Measurements from ENCODE around the gene IQSEC3.

The IQSEC3 gene

DNA sequence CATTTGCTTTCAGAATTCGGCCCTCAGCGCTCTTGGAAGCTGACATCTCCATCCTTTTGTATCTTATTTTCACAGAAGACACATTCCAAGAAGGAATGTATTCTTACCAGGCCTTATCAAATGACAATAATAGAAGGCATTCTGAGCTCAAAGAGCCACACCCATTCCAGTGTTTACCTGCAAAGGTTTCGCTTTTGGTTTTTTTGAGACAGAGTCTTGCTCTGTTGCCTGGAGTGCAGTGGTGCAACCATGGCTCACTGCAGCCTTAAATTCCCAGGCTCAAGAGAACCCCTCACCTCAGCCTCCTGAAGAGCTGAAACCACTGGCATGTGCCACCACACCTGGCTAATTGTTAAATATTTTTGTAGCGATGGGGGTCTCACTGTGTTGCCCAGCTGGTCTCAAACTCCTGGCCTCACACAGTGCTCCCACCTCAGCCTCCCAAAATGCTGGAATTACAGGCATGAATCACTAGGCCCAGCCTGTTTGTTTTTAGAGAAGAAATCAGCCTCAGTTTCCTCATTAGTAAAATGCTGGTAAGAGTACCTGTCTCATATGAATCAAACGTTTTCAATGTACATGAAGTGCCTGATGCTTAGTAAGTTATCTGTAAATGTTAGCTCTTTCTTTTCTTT is 78.2 kb downstream of the IQSEC3 start:
- DNase-seq, result no peak

DNA sequence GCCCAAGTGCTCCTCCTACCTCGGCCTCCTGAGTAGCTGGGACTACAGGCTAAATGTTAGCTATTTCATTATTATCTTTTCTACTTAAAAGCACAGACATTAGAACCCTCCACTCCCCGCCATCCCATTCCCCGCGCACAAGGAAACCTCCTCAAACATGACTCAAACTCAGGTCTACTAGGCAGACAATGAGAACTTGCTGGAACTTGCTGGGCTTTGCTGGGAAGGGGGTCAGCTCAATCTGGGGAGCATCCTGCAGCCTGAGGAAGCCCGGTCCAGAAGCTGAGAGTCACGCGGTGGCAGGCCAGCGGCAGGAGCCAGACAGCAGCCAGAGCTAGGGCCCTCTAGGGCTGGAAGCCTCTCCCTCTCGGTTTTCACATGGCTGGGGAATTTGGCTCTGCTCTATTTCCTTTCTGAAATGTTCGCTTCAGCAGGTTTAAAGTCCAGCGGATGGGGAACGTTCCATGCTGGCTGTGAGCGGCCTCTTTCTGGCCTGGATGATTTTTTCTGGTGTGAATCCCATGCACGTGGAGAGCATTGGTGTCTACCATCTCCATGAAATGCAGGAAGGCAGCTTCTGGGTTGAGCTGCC is 78.9 kb downstream of the IQSEC3 start:
- DNase-seq, result no peak

DNA sequence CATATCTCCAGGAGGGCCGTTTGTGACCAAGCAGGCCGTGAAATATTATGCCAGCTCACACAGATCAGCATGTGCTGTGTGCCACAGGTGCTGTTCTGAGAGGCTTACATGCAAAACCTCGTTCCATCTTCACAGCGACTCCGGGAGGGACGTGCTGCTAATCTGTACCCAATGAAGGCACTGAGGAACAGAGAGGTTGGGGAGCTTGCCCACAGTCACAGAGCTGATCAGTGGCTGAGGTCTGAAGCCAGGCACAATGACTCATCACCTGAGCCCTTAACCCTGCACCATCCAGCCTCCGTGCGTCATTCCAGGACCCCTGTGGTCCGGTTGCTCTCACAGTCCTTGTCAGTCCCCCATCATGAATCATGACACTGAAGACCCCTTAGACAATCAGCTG is 80.7 kb downstream of the IQSEC3 start:
- no peak for DNase-seq

DNA sequence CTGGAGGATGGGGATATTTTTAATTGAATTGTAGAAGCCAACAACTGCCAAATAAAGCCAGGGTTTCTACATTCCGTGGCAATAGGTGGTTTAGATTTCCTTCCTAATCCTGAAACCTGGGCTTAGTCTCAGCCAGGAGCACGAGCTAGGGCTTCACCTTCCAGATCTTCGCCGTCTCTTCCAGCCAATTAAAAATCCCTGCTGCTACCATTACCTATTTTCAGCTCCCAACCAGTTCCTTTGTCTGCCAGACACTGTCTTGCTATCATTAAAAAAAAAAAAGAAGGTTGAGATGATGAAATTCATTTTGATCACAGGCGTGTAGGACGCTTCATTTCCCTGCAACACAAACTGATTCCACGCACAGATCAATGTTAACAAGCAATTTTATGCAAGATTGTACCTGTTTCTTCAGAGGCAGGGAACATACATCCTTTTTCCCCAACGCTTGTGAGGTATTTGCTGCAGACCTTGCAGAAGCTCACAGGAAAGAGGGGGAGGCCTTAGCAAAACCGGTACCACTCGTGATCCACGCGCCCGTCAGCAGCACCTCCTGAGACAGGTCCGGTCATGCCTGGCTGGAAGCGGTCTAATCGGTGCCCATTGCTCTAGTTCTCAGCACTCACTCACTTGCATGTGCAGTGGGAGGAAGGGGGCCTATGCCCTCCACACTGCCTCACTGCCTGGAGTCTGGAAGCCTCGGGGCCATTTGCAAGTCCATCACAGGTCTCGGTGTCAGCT is 82.3 kb downstream of the IQSEC3 start:
- DNase-seq, result no peak

DNA sequence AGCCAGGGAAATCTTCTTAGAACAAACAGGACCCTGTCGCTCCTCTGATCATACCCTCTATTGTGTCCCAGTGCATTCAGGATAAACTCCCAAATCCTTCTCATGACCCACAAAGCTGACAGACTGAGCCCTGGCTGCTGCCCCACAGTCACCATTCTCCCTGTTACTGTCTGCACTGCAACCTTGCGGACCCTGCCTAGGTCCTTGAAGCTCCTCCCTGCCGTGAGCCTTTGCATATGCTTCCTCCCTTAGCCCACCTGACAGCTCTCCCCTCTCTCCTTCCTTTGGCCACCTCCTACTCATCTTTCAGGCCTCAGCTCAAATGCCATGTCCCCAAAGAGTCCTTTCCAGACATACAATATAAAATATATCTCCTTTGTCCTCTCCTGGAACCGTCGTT is 85.0 kb downstream of the IQSEC3 start:
- DNase-seq, result no peak

DNA sequence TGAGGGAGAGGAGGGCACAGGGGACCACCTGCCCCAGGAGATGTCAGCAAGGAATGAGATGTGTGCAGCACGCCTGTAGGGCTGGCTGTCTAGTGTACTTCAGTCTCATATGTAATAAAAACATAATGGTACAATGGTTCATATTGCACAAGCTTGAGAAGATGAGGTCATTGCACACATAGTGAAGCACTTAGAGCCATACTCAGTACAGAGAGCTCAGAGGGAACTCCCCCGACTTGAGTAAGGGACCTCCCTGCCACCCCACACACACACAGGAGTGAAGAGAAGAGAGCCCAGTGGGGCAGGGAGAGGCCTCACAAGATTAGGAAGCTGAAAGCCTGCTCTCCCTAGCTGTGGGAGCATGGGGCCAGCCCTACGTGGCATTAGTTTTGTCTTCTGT is 85.9 kb downstream of the IQSEC3 start:
- DNase-seq, result no peak

DNA sequence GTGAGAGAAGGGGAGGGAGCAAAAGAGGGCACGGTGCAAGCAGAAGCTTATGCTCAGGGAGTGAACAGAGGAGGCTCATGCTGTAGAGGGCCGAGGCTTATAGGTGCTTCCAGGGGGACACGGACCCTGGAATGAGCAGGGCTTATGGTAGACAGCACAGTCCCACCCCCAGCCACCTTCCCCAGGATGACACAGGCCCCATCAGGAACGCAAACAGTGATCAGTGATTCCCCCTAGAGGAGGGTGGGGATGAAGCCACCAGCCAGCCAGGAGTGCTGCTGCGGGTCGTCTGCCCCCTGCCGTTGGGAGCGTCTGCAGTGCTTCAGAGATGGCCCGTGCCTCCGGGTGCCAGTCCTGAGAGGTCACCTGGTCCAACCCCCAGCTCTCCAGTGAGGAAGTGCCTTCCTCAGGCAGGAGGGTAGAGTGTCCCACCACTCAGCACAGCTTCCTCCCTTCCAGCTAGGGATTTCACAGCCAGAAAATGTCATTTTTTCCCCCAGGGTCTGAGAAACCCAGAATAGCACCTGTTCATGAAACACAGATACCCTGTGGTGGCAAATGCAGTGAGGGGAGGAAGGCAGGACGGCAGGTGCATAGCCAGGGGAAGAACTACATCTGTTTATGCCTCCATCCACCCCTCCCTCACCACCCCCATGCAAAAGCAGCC is 86.6 kb downstream of the IQSEC3 start:
- peak; percentile 12 for DNase-seq

DNA sequence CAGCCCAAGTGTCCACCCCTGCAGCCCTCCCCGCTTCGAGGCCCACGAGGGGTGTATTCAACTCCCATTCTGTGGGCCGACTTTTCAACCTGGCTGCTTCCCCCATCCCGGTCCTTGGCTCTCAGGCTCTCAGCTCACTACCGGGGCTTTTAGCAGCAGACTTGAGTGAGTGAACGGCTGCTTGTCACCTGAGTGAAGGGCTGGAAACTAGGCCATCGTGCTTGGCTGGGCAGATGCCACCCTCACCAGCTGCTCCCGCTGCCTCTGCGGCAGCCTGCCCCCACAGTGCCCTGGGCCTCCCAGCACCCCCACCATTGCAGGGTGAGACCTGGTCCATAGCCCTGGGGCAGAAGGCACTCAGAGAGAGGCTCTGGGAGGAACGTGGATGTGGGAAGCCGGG is 87.5 kb downstream of the IQSEC3 start:
- no peak for DNase-seq

DNA sequence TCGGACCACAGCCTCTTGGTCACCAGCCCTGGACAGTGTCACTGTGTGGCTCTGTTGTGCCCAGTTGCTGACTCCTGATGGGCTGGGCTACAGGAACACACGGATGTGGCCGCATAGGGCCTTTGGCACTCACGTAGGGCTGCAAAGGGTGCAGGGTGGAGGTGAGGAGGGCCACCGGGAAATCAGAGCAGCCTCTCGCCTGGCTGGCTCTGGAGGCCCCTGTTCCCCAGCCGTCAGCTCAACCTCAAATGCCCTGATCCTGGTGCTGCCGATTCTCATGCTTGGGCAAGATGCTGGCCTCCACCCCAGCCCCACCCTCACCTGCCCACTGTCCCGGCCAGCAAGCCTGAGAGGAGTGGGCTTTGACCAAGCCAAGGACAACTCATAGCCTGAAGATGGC is 88.4 kb downstream of the IQSEC3 start:
- DNase-seq, result no peak

DNA sequence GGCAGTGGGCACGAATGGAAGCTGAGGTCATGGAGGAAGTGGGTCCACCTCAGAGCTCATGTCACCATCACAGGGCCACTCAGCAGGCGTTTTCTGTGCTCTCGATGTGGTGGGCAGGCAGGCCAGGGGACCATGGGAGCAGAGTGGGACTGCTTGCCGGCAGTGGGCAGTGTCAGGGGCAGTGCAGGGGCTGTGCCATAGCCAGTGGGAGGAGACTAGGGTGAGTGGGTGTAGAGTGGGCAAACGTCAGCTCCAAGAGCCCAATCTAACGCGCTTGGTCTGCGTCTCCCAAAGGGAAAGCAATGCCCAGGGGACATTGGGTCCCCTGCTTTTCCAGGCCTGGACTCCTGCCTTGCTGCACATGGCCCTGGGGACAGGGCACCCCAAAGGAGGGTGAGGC is 89.1 kb downstream of the IQSEC3 start:
- no peak for DNase-seq

DNA sequence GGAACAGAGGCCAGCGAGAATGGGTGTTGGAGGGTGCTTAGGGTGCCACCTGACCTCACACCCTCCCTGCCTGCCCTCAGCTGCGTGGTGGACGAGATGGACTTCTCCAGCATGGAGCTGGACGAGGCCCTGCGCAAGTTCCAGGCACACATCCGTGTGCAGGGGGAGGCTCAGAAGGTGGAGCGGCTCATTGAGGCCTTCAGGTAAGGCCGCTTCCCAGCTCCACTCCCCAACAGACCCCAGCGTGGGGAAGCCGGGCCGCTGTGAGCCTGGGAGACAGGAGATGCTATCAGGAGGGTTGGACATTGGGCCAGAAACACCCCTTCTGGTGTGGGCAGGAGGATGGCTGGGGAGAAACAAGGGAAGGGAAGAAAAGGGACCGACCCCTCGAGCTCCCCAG is 90.4 kb downstream of the IQSEC3 start:
- no peak for DNase-seq

DNA sequence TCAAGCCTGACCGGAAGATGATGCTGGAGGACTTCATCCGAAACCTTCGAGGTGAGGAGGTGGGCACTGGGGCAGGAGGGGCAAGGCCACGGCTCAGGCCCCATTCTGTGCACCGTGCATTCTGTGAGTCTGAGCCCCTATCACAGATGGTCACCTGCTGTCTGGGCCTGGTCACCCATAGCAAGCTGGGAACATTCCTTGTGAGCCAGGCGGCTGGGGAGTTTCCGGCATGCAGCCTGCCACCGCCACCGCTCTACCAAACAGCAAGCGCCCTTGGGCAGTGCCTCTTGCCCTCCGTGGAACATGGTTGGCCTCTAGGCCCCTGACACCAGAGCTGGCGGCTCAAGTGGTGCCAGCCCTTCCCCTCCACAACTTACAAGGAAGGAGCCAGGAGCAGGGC is 91.1 kb downstream of the IQSEC3 start:
- DNase-seq, result no peak

DNA sequence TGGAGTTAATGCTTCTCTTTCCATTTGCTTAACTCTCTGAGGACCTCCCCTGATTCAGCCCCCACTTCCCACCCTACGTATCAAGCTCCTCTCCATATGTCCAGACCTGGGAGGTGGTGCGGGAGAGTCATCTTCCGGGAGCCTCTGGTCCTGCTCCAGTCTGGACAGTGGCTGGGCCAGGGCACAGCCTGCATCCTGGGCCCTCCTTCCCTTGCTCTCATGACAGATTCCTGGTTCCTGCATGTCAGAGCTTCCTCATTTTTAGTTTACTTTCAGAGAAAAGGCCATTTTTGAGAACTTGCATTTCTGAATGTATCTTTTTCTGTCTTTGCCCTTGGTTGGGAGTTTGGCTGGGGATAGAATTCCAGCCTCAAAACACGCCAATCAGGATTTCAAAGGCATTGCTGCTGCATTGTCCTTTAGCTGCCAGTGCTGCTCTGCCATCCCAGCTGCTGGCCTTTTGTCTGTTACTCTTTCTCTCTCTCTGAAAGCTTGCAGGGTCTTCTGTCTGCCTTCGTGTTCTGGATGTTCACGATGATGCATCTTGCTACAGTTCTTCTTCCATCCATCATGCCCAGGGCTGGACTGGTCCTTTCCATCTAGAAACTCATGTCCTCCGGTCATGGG is 92.7 kb downstream of the IQSEC3 start:
- DNase-seq, result no peak

DNA sequence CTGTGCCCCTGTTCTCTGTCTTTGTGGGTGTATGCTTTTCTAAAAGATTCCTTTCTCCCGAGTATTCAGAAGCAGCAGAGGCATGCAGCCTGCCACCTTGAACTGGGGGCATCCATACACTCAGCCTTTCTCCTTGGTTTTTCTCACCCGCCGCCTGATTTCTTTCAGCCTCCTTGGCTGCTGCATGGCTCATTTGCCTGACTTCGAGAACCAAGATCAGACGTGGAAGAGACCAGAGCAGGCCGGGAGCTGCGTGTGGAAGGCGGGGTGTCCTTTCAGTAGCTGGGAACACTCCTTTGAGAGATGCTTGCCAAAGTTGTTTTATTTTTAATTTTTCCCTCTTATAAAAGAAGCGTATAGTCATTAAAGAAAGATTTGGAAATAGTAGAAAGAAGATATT is 94.3 kb downstream of the IQSEC3 start:
- no peak for DNase-seq

DNA sequence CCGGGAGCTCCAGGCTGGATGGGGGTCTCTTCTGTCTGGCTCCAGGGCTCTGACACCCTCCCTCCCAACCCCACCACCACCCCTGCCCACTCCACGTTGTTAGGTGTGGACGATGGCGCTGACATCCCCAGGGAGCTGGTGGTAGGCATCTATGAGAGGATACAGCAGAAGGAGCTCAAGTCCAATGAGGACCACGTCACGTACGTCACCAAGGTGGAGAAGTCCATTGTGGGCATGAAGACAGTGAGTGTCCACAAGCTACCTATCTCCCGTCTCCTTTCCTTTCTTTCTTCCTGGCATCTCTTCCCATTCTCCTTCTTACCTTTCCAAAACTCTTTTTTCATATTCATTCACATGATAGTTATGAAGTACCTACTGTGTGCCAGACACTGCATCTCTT is 95.3 kb downstream of the IQSEC3 start:
- DNase-seq, result no peak

DNA sequence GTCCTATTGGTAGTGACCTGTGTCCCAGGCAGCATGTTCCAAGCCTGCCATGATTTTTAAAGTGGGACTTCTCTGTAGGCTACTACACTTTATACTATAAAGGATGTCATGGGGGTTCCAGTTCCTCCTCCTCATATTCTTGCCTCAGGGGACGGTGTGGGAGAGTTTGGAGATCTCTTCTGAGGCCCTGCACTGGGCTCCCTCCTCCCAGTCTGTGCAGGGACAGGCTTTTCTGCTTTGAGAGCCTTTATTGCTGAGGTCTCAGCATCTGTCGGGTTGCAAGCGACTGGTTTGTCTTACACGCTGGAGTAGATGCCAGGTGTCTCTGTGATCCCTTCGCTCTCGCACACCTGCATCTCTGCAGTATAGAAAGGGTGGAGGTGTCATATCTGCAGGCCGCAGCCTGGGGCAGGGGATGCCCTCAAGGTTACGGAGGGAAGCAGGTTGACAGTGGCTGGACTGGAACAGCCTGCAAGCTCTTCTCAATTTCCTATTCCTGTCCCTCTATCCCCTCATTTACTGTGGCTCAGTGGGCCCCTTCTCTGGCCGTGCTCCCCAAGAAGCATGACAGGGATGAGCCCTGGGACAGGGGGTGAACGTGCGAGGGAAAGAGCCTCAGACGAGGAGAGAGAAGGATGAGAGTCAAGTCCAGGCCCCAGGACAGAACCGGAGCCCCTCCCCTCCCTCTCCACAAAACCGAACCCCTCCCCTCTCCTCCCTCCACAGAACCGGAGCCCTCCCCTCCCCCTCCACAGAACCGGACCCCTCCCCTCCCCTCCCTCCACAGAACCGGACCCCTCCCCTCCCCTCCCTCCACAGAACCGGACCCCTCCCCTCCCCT is 96.1 kb downstream of the IQSEC3 start:
- DNase-seq, result no peak

DNA sequence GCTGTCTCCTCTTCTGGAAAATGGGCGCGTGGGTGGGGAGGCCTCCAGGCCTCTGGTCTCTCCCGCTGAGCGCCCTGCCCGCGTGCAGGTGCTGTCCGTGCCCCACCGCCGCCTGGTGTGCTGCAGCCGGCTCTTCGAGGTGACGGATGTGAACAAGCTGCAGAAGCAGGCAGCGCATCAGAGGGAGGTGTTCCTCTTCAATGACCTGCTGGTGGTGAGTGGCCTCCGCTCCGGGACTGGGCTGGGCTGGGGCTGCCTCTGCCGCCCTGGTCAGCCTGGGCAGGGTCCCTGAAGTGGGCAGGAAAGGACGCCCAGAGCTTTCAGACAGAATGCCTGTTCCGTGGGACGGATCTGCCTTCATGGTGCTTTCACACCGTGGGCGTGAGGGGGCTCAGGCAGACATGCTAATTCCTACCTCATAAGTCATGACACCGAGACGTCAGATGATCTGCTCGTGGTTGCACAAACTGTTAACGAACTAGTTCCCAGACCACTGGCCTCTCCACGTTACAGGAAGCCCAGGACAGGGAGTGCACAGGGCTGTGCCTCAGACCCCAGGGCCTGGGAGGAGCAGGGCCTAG is 96.9 kb downstream of the IQSEC3 start:
- no peak for DNase-seq

DNA sequence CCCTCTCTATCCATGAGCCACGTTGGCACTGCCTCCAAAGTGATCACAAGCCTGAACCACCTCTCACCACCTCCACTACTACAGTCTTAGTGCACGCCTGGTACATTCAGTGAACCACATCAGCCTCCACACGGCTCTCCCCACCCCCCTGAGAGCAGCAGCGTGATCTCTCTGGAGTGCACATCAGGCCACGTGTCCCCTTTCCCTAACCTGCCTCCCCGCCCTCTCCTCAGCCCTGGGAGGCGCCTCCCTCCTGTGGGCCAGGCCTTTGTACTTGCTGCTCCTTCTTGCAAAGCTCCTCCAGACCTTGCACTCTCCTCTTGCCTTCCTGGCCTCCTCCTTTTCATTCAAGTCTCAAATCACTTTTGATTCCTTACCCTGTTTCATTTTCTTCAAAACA is 97.6 kb downstream of the IQSEC3 start:
- DNase-seq, result no peak

DNA sequence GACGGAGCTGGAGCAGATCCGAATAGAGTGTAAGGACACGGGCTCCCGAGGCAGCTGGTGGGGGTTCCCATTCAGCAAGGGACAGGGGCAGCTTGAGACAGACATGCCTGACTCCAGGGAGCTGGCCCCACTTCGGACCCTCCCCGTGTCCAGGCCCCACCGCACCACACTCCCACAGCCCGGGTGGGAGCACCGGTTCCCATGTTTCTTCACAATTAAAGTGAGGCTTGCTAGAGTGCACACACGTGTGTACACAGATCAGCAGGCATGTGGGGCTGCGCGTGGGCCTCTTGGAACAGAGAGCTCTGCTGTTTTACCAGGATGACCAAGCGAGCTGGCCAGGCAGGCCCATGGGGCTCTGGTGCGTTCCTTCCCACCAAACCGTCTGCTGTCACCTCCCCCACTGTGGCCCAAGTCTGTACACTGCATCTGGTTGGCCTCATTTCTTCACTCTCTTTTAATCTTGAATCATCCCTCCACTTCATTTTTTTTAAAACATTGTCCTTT is 99.3 kb downstream of the IQSEC3 start:
- DNase-seq, result no peak

DNA sequence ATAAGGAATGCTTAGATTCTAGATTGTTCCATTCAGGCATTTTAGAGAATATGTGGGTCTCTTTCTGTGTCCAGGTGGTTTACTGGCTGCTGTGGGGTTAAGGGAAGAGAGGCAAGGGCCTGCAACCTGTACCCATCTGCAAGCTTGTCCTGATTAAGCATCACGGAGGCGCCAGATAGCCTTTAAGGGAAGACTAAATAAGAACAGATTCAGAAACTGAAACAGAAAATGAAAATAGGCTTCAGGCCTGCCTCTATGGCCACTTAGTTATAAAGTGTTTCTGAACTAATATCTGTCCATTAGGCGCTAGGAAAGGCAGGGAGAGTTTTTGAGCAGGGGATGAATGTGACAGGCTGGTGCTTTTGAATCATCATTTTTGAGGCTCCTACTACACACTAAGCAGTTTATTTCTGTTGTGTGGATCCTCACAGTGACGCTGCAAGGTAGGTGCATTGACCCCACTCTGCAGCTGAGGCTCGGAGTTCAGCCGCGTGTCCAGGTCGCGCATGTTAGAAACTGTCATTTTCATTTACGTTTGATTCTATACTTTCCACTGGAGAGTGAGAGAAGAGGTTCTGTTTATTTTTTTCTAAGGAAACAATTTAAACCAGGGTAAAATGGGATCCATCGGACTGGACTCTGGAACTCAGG is 100.0 kb downstream of the IQSEC3 start:
- DNase-seq, result no peak

DNA sequence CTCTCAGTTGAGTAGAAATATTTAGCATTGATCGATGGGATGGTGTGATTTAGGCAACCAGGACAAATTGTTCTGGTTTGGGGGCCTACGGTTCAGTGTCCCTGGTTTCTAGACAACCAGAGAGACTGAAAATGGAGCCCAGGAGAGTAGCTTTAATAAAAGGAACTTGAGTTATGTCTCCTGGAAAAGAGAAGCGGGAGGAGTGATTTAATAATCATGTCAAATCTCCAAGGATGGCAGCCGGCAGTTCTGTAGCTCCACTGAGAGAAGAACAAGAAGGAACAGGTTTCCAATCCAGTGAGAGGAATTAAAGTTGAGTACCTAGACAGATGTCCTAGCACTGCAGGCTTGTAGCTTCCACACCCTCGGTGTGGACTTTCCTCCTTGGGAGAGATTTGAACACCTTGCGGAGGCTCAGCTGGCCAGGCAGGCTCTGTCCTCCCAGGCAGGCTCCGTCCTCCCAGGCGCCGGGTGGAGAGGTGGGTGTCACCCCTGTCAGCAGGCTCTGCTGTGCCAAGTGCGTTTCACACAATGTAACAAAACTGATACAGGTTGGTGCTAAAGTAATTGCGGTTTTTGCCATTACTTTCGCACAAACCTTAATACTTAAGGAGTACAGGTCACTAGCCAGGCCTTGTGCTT is 101.5 kb downstream of the IQSEC3 start:
- DNase-seq, result no peak

Measured in stimulated activated naive CD4-positive, alpha-beta T cell treated with Interleukin-2 at 50 U/mL for 16 hours (primary cell).